GM12891 (cell line): ENCODE measurements around the gene PRKCA.

Experiments
- PAX5 ChIP-seq: IDR thresholded peaks from 2 replicates; pipeline ENCODE4 v1.6.1; 2011; ENCODE audit warnings: low read length, moderate library complexity, mild to moderate bottlenecking; ENCODE audit not compliant: insufficient read depth, severe bottlenecking
- POLR2A ChIP-seq: IDR thresholded peaks from 2 replicates; pipeline ENCODE4 v1.6.1; 2011; ENCODE audit warnings: low read depth, low read length, control low read depth
- POLR2AphosphoS5 ChIP-seq: IDR thresholded peaks from 2 replicates; pipeline ENCODE4 v1.6.1; 2011; ENCODE audit warnings: low read depth, low read length, control low read depth
- POU2F2 ChIP-seq: IDR thresholded peaks from 2 replicates; pipeline ENCODE4 v1.6.1; 2011; ENCODE audit warnings: low read depth, mild to moderate bottlenecking, control low read depth, low read length, moderate library complexity
- SPI1 ChIP-seq: IDR thresholded peaks from 2 replicates; pipeline ENCODE4 v1.6.1; 2011; ENCODE audit warnings: low read depth, low read length, control low read depth
- TAF1 ChIP-seq: IDR thresholded peaks from 2 replicates; pipeline ENCODE4 v1.6.1; 2011; ENCODE audit warnings: low read depth, low read length, control low read depth

GRCh38 chr17:66533986-66534385 lies 231.6 kb downstream of the PRKCA start:
- TF ChIP-seq POLR2A, result no peak
- TF ChIP-seq SPI1, result no peak
- TF ChIP-seq TAF1, result no peak
- TF ChIP-seq POLR2AphosphoS5, result no peak
- TF ChIP-seq PAX5, result no peak
- TF ChIP-seq POU2F2, result no peak
